Activated CD8-positive, alpha-beta memory T cell treated with anti-CD3 and anti-CD28 coated beads for 36 hours (primary cell): ENCODE data around the gene KLRB1. TPM values are rescaled to one million over a fixed set of nuclear protein-coding genes. Genes with fewer than 3 reads are reported as not detected.
"Not testable (repeated sequence)": the region's sequence is repeated elsewhere in the genome, so short reads cannot be mapped to it uniquely, and the experiment has no call there.

Source experiments
- CTCF ChIA-PET: fragments of 350-600 bp; sonication (Branson Sonifier 250); formaldehyde crosslinking; loops from one replicate; lab custom pipeline; 2021; ENCODE audit warnings: antibody characterized with exemption; lab: Charles Lee
- POLR2A ChIA-PET: fragments of 350-600 bp; sonication (Branson Sonifier 250); formaldehyde crosslinking; loops from one replicate; lab custom pipeline; 2021; ENCODE audit warnings: antibody characterized with exemption; lab: Charles Lee
- total RNA-seq, 2 experiments: library from RNA; stranded (reverse); gene quantifications; one replicate each; pipeline ENCODE4 v1.2.3, GENCODE V29; 2021

Gene KLRB1
- total RNA-seq, 2 experiments from 2014 or later: 3.3 to 3.6 TPM

DNA sequence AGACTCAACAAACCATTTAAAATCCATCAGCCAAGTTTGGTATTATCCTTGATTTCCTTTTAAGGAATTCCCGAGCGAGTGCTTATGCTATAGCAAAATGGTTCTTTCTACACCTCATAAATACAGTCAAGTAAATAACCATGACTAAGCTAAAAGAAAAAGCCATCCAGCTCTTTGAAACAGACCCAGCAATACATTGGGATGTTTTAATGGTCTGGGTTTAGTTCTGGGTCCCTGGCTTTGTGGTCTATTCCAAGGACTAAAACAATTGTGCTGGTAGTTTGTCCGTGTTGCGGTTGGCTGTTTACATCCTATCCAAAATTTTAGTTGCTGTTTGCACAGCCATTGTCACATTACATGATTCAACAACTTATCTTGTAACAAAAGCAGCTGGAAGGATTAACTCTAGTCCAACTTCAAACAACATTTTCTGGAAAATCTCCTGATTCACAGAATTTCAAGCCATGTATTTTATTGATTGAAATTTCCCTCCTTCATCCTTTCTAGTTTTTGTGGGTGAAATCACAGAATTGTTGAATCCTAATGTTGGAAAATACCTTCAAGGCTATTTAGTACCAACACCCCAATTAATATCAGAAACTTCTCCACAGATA, 19.6 kb downstream of the KLRB1 start:
- POLR2A ChIA-PET: no interaction called here
- CTCF ChIA-PET: no interaction called here

DNA sequence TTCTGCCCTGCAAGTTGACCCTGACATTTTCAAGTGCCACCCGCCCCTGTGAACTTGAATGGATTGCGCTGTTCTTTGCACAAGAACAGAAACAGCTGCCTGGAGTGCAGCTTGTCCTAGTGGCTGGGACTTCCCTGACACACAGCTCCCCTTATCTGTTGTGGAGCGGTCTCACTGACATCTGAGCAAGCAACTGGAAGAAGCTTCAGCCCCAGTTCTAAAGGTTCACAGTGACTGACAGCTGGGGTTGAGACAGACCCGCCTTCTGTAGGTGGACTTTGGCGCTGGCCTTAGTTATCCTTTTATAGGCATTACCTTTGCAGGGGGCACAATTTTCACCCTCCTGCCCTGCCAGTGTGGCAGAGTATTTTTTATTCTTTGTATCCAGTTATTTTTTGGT, 30.0 kb downstream of the KLRB1 start:
- POLR2A ChIA-PET, CTCF ChIA-PET: not testable (repeated sequence)

- CTCF ChIA-PET, POLR2A ChIA-PET: not testable (repeated sequence)
These were observed 40.6 kb downstream of the KLRB1 start for GRCh38 chr12:9567151-9567550.

- POLR2A ChIA-PET, CTCF ChIA-PET: not testable (repeated sequence)
These were observed 41.6 kb downstream of the KLRB1 start for GRCh38 chr12:9566113-9566512.

- POLR2A ChIA-PET, CTCF ChIA-PET: not testable (repeated sequence)
These were observed 43.3 kb downstream of the KLRB1 start for GRCh38 chr12:9564418-9564817.

GRCh38 chr12:9562841-9563453, 44.8 kb downstream of the KLRB1 start:
- POLR2A ChIA-PET, CTCF ChIA-PET: not testable (repeated sequence)

GRCh38 chr12:9545489-9545888, 62.2 kb downstream of the KLRB1 start:
- CTCF ChIA-PET, POLR2A ChIA-PET: not testable (repeated sequence)

Other genes with a start within 250 kb of the KLRB1 start
- gene CLEC2D, start 61.8 kb upstream of the KLRB1 start, total RNA-seq: 100 to 1,000 TPM; 254 to 271 TPM
- 1 to 10 TPM; 7.6 to 8.5 TPM for gene CLECL1, start 125.2 kb upstream of the KLRB1 start, total RNA-seq
- 10 to 100 TPM; 80.0 to 83.5 TPM for gene CD69, start 153.0 kb upstream of the KLRB1 start, total RNA-seq
- gene KLRF1, start 219.6 kb upstream of the KLRB1 start, total RNA-seq: not detected